HAP-1 (cell line): ENCODE data around the gene PJA2.

Source experiments
- DNase-seq, 2 experiments: peaks; one replicate each; pipeline ENCODE4 v3.0.0-alpha.2; 2016 to 2020; ENCODE audit warnings: low spot score in 2 of 2
- H3K27me3 ChIP-seq: fragments of 250-450 bp; sonication (Bioruptor Pico); 2 replicates; pipeline ENCODE4 v1.5.1; 2020; ENCODE audit warnings: low read depth, mild to moderate bottlenecking, moderate library complexity
- H3K36me3 ChIP-seq: fragments of 250-450 bp; sonication (Bioruptor Pico); replicated peaks from 2 replicates; pipeline ENCODE4 v1.5.1; 2020; ENCODE audit warnings: mild to moderate bottlenecking
- H3K4me1 ChIP-seq: fragments of 250-450 bp; sonication (Bioruptor Pico); 2 replicates; pipeline ENCODE4 v1.5.1; 2020; ENCODE audit warnings: mild to moderate bottlenecking
- H3K4me3 ChIP-seq: fragments of 250-450 bp; sonication (Bioruptor Pico); 2 replicates; pipeline ENCODE4 v1.5.1; 2020; ENCODE audit warnings: mild to moderate bottlenecking, moderate library complexity
- H3K9me3 ChIP-seq: fragments of 250-450 bp; sonication (Bioruptor Pico); 2 replicates; pipeline ENCODE4 v1.5.1; 2020; ENCODE audit warnings: mild to moderate bottlenecking, moderate library complexity
- in situ Hi-C: fragments of 300-500 bp; cut with MboI; formaldehyde crosslinking; loops from 3 replicates; pipeline ENCODE4 v1.14.3; 2020; ENCODE audit warnings: low sequenced_read_pairs, inconsistent platforms, mixed read lengths

Gene PJA2

DNA sequence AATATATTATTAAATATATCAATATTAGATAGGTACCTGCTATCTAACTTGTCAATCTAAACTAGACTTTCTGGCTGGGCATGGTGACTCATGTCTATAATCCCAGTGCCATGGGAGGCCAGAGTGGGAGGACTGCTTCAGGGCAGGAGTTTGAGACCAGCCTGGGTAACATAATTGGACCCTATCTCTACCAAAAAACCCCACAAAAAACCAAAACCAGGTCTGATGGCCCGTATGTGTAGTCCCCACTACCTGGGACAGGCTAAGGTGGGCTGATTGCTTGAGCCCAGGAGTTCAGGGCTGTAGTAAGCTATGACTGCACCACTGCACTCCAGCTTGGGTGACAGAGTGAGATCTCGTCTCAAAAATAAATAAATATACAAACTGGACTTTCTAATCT is 55.0 kb downstream of the PJA2 start:
- in situ Hi-C loops: no loop called here
- no peaks in the 10 kb centered on the region for H3K27me3 ChIP-seq
- peaks cover 6% of the 10 kb centered on the region for H3K36me3 ChIP-seq
- H3K9me3 ChIP-seq: no peaks in the 10 kb centered on the region
- no peak for DNase-seq
- H3K4me1 ChIP-seq: no peaks in the 10 kb centered on the region
- no peak overlapping the region for H3K4me3 ChIP-seq

DNA sequence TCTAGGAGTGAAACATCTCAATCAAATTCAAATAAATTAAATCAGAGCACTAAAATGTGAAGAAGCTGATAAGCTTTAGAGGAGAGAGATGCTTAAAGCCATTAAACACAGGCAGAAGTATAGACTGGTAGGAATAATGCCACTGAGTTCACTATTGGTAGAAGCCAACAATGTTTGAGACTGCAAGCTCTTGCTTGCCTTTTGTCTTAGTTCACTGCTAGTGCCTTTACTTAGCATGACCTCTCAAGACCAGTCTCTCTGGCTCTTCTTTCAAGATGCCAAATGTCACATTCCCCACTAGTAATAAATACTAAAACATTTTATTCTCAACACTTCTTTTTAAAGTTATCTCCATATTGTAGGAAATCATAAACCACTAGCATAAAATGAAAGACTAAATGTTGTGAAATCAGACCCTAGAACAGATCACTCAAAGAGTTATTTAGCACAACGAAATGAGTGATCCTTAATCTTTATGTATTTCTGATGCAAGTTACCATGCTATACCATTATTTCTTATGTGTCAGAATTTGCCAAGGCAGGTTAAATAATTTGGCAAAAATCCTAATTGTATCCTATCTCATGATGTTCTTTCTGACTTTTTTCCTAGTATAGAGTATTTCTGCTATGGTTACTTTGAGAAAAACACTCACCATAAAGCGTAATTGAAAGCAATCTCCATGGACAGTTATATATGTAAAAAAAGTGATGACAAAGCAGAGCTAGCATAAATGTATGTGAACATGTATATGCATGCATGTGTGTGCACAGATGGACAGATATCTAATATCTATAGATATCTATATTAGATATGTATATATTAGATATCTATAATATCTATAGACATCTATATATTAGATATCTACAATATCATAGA is 57.5 kb downstream of the PJA2 start:
- in situ Hi-C loops: no loop called here
- no peaks in the 10 kb centered on the region for H3K9me3 ChIP-seq
- H3K4me1 ChIP-seq: no peaks in the 10 kb centered on the region
- H3K4me3 ChIP-seq: no peak overlapping the region
- peaks cover 7% of the 10 kb centered on the region; the same call in 1 of the 2 replicates for H3K36me3 ChIP-seq
- no peak for DNase-seq
- no peaks in the 10 kb centered on the region for H3K27me3 ChIP-seq

- no peak for DNase-seq
- H3K36me3 ChIP-seq: peaks cover 7% of the 10 kb centered on the region; the same call in 1 of the 2 replicates
- no peak overlapping the region for H3K4me3 ChIP-seq
- in situ Hi-C loops: no loop called here
- no peaks in the 10 kb centered on the region for H3K9me3 ChIP-seq
- H3K27me3 ChIP-seq: no peaks in the 10 kb centered on the region
- H3K4me1 ChIP-seq: no peaks in the 10 kb centered on the region
Measured at GRCh38 chr5:109350537-109351270, 59.1 kb downstream of the PJA2 start.

GRCh38 chr5:109349388-109349787 is 60.4 kb downstream of the PJA2 start:
- Histone ChIP-seq H3K36me3 (peaks cover 11% of the 10 kb centered on the region), H3K27me3 (no peaks in the 10 kb centered on the region), H3K4me1 (no peaks in the 10 kb centered on the region), H3K9me3 (no peaks in the 10 kb centered on the region), H3K4me3 (no peak overlapping the region)
- in situ Hi-C loops: no loop called here
- DNase-seq: no peak

GRCh38 chr5:109347252-109347888 is 62.4 kb downstream of the PJA2 start:
- Histone ChIP-seq H3K4me1 (no peaks in the 10 kb centered on the region), H3K9me3 (no peaks in the 10 kb centered on the region), H3K36me3 (peaks cover 21% of the 10 kb centered on the region), H3K27me3 (no peaks in the 10 kb centered on the region), H3K4me3 (no peak overlapping the region)
- DNase-seq: no peak
- in situ Hi-C loops: no loop called here

DNA sequence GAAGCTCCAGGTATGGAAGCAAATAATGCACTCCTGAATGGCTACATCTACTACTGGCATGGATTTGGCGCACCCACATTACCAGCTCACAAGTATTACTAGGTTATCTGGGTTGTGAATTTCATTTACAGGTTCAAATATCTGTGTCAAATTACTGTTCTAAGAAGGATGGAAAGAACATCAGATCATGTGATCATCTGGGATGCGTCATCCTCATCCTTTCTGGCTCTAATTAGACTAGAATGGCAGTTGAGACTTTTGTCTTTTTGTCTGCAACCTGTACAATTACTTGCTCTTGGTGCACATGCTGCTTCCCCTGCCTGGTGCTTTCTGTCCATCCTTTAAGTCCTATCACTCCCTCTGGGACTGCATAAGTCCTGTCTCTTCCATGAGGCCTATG is 64.1 kb downstream of the PJA2 start:
- in situ Hi-C loops: no loop called here
- no peaks in the 10 kb centered on the region for H3K9me3 ChIP-seq
- DNase-seq: no peak
- no peaks in the 10 kb centered on the region for H3K27me3 ChIP-seq
- H3K36me3 ChIP-seq: peaks cover 21% of the 10 kb centered on the region
- no peaks in the 10 kb centered on the region for H3K4me1 ChIP-seq
- H3K4me3 ChIP-seq: no peak overlapping the region

- H3K4me3 ChIP-seq: no peak overlapping the region
- DNase-seq: no peak
- H3K36me3 ChIP-seq: peaks cover 14% of the 10 kb centered on the region
- H3K27me3 ChIP-seq: no peaks in the 10 kb centered on the region
- no peaks in the 10 kb centered on the region for H3K9me3 ChIP-seq
- H3K4me1 ChIP-seq: no peaks in the 10 kb centered on the region
- in situ Hi-C loops: no loop called here
Measured at GRCh38 chr5:109340351-109340750, 69.4 kb downstream of the PJA2 start.

GRCh38 chr5:109335114-109335513 is 74.7 kb downstream of the PJA2 start:
- in situ Hi-C loops: no loop called here
- H3K4me1 ChIP-seq: no peaks in the 10 kb centered on the region
- H3K36me3 ChIP-seq: no peaks in the 10 kb centered on the region; the same call in 1 of the 2 replicates
- no peak overlapping the region for H3K4me3 ChIP-seq
- DNase-seq: no peak
- H3K27me3 ChIP-seq: no peaks in the 10 kb centered on the region
- no peaks in the 10 kb centered on the region for H3K9me3 ChIP-seq

DNA sequence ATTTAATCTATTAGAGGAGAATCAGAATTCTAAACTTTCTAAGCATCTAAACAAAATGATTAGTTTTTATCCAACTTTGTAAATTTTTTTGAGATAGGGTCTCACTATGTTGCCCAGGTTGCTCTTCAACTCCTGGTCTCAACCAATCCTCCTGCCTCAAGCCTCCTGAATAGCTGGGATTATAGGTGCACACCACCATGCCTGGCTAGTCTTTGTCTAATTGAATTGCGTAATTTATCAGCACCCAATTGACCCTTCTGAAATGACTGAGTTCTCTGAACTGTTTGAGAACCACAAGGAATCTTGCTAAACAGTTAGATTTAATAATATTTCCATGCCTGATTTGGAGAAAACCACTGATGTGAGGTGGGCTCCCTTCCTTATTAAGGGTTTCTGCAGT is 75.7 kb downstream of the PJA2 start:
- H3K36me3 ChIP-seq: no peaks in the 10 kb centered on the region; the same call in 1 of the 2 replicates
- no peaks in the 10 kb centered on the region for H3K9me3 ChIP-seq
- in situ Hi-C loops: no loop called here

GRCh38 chr5:109329333-109330237 is 80.2 kb downstream of the PJA2 start:
- H3K36me3 ChIP-seq: no peaks in the 10 kb centered on the region; the same call in 1 of the 2 replicates
- H3K4me3 ChIP-seq: no peak overlapping the region
- H3K27me3 ChIP-seq: no peaks in the 10 kb centered on the region
- in situ Hi-C loops: no loop called here
- H3K4me1 ChIP-seq: no peaks in the 10 kb centered on the region; the same call in 1 of the 2 replicates
- no peak for DNase-seq
- H3K9me3 ChIP-seq: no peaks in the 10 kb centered on the region

More for the DNA sequence above, 75.7 kb downstream of the PJA2 start:
- H3K4me3 ChIP-seq: no peak overlapping the region
- no peaks in the 10 kb centered on the region for H3K4me1 ChIP-seq
- H3K27me3 ChIP-seq: no peaks in the 10 kb centered on the region
- DNase-seq: no peak

DNA sequence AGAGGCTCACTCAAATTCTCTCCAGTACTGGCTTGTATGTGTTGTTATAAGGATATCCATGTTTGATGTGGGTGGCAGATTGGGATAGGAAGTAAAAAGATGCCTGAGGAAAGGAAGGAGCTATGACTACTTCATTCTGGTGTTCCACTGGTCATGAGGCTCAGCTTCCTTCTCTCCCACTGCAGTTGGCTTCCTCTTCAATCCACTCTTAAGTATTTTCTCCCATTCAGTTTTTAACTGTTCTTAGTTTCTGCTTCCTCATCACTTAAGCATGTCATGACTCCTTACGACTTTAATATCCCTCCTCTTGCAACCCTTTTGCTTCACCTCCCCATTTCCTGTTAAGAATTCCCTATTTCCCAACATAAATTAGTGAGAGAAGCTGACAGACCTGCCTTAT is 81.1 kb downstream of the PJA2 start:
- in situ Hi-C loops: no loop called here
- no peak for DNase-seq
- Histone ChIP-seq H3K36me3 (no peaks in the 10 kb centered on the region; the same call in 1 of the 2 replicates), H3K9me3 (no peaks in the 10 kb centered on the region), H3K27me3 (no peaks in the 10 kb centered on the region), H3K4me1 (no peaks in the 10 kb centered on the region; the same call in 1 of the 2 replicates), H3K4me3 (no peak overlapping the region)

- Histone ChIP-seq H3K4me3 (no peak overlapping the region), H3K27me3 (no peaks in the 10 kb centered on the region), H3K4me1 (no peaks in the 10 kb centered on the region; the same call in 1 of the 2 replicates), H3K36me3 (no peaks in the 10 kb centered on the region), H3K9me3 (no peaks in the 10 kb centered on the region)
- in situ Hi-C loops: no loop called here
- DNase-seq: no peak
Measured at GRCh38 chr5:109327570-109327969, 82.2 kb downstream of the PJA2 start.

GRCh38 chr5:109326919-109327318 is 82.9 kb downstream of the PJA2 start:
- H3K27me3 ChIP-seq: no peaks in the 10 kb centered on the region
- DNase-seq: no peak
- H3K4me3 ChIP-seq: no peak overlapping the region
- no peaks in the 10 kb centered on the region for H3K9me3 ChIP-seq
- H3K36me3 ChIP-seq: no peaks in the 10 kb centered on the region
- no peaks in the 10 kb centered on the region; the same call in 1 of the 2 replicates for H3K4me1 ChIP-seq
- in situ Hi-C loops: no loop called here
